ENCODE data around the gene JAKMIP2.

DNA sequence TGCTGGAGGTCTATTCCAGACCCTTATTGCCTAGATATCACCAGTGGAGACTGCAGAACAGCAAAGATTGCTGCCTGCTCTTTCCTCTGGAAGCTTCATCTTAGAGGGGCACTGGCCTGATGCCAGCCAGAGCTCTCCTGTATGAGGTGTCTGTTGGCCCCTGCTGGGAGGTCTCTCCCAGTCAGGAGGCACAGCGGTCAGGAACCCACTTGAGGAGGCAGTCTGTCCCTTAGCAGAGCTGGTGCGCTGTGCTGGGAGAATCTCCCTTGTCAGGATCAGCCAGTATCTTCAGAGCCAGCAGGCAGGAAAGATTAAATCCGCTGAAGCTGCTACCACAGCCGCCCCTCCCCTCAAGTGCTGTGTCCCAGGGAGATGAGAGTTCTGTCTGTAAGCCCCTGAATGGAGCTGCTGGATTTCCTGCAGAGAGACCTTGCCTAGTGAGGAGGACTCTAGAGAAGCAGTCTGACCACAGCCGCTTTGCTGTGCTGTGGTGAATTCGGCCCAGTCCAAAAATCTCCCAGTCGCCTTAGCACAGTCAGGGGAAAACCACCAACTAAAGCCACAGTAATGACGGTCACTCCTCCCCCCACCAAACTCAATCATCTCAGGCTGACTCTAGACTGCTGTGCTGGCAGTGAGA, 124.1 kb downstream of the JAKMIP2 start:
- TF ChIP-seq, protein P1, sequence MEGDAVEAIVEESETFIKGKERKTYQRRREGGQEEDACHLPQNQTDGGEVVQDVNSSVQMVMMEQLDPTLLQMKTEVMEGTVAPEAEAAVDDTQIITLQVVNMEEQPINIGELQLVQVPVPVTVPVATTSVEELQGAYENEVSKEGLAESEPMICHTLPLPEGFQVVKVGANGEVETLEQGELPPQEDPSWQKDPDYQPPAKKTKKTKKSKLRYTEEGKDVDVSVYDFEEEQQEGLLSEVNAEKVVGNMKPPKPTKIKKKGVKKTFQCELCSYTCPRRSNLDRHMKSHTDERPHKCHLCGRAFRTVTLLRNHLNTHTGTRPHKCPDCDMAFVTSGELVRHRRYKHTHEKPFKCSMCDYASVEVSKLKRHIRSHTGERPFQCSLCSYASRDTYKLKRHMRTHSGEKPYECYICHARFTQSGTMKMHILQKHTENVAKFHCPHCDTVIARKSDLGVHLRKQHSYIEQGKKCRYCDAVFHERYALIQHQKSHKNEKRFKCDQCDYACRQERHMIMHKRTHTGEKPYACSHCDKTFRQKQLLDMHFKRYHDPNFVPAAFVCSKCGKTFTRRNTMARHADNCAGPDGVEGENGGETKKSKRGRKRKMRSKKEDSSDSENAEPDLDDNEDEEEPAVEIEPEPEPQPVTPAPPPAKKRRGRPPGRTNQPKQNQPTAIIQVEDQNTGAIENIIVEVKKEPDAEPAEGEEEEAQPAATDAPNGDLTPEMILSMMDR (IDR thresholded peaks at IDR 0.05) = no peak
- TF ChIP-seq POLR2A (IDR thresholded peaks at IDR 0.05; ENCODE audit: low read depth) (no peak), POLR2AphosphoS5 (IDR thresholded peaks at IDR 0.05) (no peak)
